Psoas muscle (tissue), 8 donors: ENCODE measurements around the gene VAT1L. TPM values are rescaled to one million over a fixed set of nuclear protein-coding genes. Genes with fewer than 3 reads are reported as not detected.

Source experiments
- ATAC-seq, 4 donors: fragments of 200-7000 bp; cut with Tn5 transposase; one replicate each; pipeline ENCODE4 v1.9.1; 2020; ENCODE audit warnings: moderate library complexity in 3 of 4, mild to moderate bottlenecking in 2 of 4
- DNase-seq, 2 donors: peaks; one replicate each; pipeline ENCODE4 v3.0.0-alpha.2; 2020
- H3K27ac ChIP-seq: fragments of 200-600 bp; one replicate; pipeline ENCODE4 v1.8.0; 2022
- H3K27me3 ChIP-seq, 3 donors: fragments of 200-600 bp in 1 of 3; one replicate each; pipeline versions ENCODE4 v1.6.1 to v1.8.0; 2013 to 2022; ENCODE audit warnings: low read length in 2 of 3, mild to moderate bottlenecking in 2 of 3, moderate library complexity in 1 of 3; ENCODE audit not compliant: insufficient read depth in 3 of 3
- H3K36me3 ChIP-seq, 2 donors: fragments of 200-600 bp in 1 of 2; one replicate each; pipeline versions ENCODE4 v1.6.1 to v1.8.0; 2013 to 2022; ENCODE audit warnings: low read depth in 1 of 2, mild to moderate bottlenecking in 1 of 2, moderate library complexity in 1 of 2; ENCODE audit not compliant: insufficient read depth in 1 of 2
- H3K4me1 ChIP-seq: fragments of 200-600 bp; one replicate; pipeline ENCODE4 v1.8.0; 2022
- H3K4me3 ChIP-seq: fragments of 200-600 bp; one replicate; pipeline ENCODE4 v1.8.0; 2022; ENCODE audit warnings: mild to moderate bottlenecking
- H3K9me3 ChIP-seq: fragments of 200-600 bp; one replicate; pipeline ENCODE4 v1.8.0; 2022
- WGBS, 3 donors: extraction: QIAGEN DNeasy Blood & Tissue Kit; methylation state at CpG; one replicate each; pipeline versions ENCODE4 v1.1.6 to v1.1.7; 2013; 5-methylcytosine and 5-hydroxymethylcytosine counted together
- intact Hi-C, 2 donors: fragments of 100-400 bp; cut with DNase I; formaldehyde crosslinking; loops; one replicate each; pipeline versions ENCODE4 v1.11.0 to v1.14.2; 2022
- polyA plus RNA-seq, 3 donors: library from polyadenylated mRNA; stranded (reverse); fragments of 200-250 nt; gene quantifications; one replicate each; pipeline ENCODE4 v1.2.3, GENCODE V29; 2013
- total RNA-seq, 4 donors: library from RNA; stranded (reverse); fragmentation: NEBNext Ultra II Directional in 2 of 4; extraction: Animal tissue kit (Norgen Biotek cat#: 25700) in 2 of 4; gene quantifications; one replicate each; pipeline versions ENCODE4 v1.2.1 to v1.2.4, GENCODE V29; 2021 to 2023
- TF ChIP-seq, protein P1 (sequence below): fragments of 200-600 bp; IDR thresholded peaks from one replicate; pipeline ENCODE4 v1.8.0; 2022; ENCODE audit warnings: antibody characterized with exemption
- donor health status: healthy with polysubstance abuse.
- donor health status: DM: no; HTN: no; CAD: no; lungs with moderate emphysema.
- donor health status: Bipolar disorder and iron deficiency.
- donor health status: healthy.
- donor health status: DM: yes; HTN: yes; CAD: no.
- donor health status: DM: no; HTN: no; CAD: no.
- donor health status: DM: no; HTN: no; CAD: no.
- donor health status: DM: yes; HTN: yes; CAD: no.

VAT1L gene
- total and polyA plus RNA-seq, 7 donors = 0.03 to 0.20 (median 0.09) TPM; not detected in 3

DNA sequence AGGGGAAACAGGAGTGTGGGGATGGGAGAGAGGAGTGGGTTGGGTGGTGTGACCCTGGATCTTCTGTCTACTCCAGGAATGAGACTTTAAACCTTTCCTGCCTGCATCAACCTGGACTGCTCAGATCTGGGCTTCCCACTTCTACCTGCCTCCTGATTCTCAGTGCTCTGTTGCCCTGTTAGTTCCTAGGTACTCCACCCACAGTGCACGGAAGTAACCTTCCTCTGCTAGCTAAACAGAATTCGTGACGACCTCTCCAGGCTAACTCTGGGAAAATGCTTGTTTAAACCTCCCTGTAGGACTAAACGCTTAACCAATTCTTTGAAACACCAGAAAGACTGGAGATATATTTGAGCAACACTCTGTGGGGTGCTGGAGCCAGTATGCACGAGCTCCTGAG lies 150.5 kb downstream of the VAT1L start:
- H3K36me3 ChIP-seq = no peaks in the 10 kb centered on the region
- H3K4me1 ChIP-seq = no peaks in the 10 kb centered on the region
- DNase-seq = no peak
- H3K9me3 ChIP-seq = no peaks in the 10 kb centered on the region
- WGBS, 3 donors = 58 to 67% (median 59%) methylated on average over 5 of the region's 5 CpGs
- intact Hi-C loops = no loop called here
- no peak overlapping the region for H3K4me3 ChIP-seq
- H3K27me3 ChIP-seq = no peaks in the 10 kb centered on the region
- no peak overlapping the region for H3K27ac ChIP-seq
- TF ChIP-seq, protein P1, sequence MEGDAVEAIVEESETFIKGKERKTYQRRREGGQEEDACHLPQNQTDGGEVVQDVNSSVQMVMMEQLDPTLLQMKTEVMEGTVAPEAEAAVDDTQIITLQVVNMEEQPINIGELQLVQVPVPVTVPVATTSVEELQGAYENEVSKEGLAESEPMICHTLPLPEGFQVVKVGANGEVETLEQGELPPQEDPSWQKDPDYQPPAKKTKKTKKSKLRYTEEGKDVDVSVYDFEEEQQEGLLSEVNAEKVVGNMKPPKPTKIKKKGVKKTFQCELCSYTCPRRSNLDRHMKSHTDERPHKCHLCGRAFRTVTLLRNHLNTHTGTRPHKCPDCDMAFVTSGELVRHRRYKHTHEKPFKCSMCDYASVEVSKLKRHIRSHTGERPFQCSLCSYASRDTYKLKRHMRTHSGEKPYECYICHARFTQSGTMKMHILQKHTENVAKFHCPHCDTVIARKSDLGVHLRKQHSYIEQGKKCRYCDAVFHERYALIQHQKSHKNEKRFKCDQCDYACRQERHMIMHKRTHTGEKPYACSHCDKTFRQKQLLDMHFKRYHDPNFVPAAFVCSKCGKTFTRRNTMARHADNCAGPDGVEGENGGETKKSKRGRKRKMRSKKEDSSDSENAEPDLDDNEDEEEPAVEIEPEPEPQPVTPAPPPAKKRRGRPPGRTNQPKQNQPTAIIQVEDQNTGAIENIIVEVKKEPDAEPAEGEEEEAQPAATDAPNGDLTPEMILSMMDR = no peak
- no peak for ATAC-seq

DNA sequence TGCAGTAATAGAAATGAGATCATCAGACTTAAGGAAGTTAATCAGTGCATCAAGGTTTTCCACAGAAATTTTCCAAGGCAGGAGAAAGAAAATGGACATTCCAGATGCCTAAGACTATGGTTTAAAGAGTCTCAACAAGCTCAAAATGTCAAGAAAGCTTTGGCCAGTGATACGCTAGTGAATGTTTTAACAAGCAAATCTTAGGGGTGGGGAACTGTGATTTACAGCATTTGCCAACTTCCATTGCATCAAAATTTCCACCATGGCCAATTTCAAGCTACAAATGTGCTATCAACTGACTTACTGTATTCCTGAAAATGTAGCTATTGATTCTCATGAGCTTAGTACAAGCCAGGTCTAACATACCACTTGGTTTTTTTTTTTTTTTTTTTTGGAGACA lies 151.6 kb downstream of the VAT1L start:
- Histone ChIP-seq H3K4me3 (no peak overlapping the region), H3K9me3 (no peaks in the 10 kb centered on the region), H3K4me1 (no peaks in the 10 kb centered on the region), H3K27ac (no peak overlapping the region), H3K27me3 (no peaks in the 10 kb centered on the region), H3K36me3 (no peaks in the 10 kb centered on the region)
- DNase-seq (no peak), ATAC-seq (no peak)
- intact Hi-C loops = no loop called here
- TF ChIP-seq, protein P1 = no peak
- WGBS, 3 donors = 9 to 15% (median 13%) methylated on average over 1 of the region's 1 CpG

DNA sequence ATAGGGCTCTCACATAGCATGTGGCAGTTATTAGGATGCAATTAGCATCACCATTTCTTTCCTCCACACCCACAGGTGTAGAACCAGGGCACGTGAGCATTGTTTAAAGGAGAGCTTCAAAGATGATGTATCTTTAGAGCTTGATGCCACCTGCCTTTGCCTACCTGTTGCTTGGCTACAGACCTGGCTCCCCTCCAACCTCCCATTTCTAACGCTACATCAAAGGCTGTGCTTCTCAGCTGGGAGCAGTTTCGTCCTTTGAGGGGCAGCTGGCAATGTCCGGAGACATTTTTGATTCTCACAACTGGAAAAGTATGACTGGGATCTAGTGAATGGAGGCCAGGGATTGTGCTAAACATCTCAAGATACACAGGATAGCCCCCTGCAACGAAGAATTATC lies 155.4 kb downstream of the VAT1L start:
- DNase-seq (no peak), ATAC-seq (no peak)
- no peaks in the 10 kb centered on the region for H3K4me1 ChIP-seq
- peaks cover 0 to 17% (median 2%) of the 10 kb centered on the region in 3 donors for H3K27me3 ChIP-seq
- H3K4me3 ChIP-seq = no peak overlapping the region
- TF ChIP-seq, protein P1 = no peak
- 54 to 64% (median 56%) methylated on average over 5 of the region's 5 CpGs for WGBS, 3 donors
- H3K27ac ChIP-seq = no peak overlapping the region
- H3K36me3 ChIP-seq = no peaks in the 10 kb centered on the region
- H3K9me3 ChIP-seq = no peaks in the 10 kb centered on the region
- intact Hi-C loops = no loop called here

DNA sequence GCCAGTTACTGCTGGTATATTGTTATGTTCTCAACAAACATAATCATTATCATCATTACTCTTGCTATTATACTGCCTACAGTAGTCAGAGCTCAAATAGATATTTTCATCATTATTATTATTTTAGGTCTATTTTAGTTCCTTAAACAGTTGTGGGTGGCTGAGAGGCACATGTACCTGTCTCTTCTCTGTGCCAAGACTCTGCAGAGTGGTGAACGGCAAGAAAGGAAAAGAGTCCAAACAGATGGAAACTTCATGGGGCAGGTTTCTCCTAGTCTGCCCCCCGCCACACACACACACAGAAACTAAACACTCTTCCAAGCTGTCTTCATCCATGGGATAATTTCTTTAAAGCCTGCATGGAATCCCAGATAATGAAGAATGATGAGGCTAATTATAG lies 156.3 kb downstream of the VAT1L start:
- TF ChIP-seq, protein P1 = no peak
- 40 to 64% (median 44%) methylated on average over 2 of the region's 2 CpGs for WGBS, 3 donors
- no peak for ATAC-seq
- no peak for DNase-seq
- intact Hi-C loops = no loop called here
- Histone ChIP-seq H3K4me3 (no peak overlapping the region), H3K9me3 (no peaks in the 10 kb centered on the region), H3K27ac (no peak overlapping the region), H3K36me3 (no peaks in the 10 kb centered on the region), H3K4me1 (no peaks in the 10 kb centered on the region), H3K27me3 (peaks cover 0 to 21% (median 2%) of the 10 kb centered on the region in 3 donors)

DNA sequence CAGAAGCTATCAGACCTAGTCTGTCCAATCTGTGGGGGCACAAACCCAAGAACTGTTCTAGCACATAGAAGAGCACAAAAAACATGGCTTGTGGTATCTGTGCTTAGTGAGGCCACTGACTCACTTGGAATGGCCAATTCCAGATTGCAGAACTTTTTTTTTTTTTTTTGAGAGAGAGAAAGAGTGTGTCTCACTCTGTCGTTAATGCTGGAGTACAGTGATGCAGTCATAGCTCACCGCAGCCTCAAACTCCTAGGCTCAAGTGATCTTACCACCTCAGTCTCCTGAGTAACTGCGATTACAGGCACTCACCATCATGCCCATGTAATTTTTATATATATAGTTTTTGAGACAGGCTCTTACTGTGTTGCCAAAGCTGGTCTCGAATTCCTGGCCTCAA lies 156.8 kb downstream of the VAT1L start:
- Histone ChIP-seq H3K4me3 (no peak overlapping the region), H3K9me3 (no peaks in the 10 kb centered on the region), H3K36me3 (no peaks in the 10 kb centered on the region), H3K27ac (no peak overlapping the region), H3K4me1 (no peaks in the 10 kb centered on the region), H3K27me3 (peaks cover 0 to 21% (median 2%) of the 10 kb centered on the region in 3 donors)
- TF ChIP-seq, protein P1 = no peak
- ATAC-seq (no peak), DNase-seq (no peak)
- intact Hi-C loops = no loop called here
- 71 to 85% (median 75%) methylated on average over 4 of the region's 4 CpGs for WGBS, 3 donors
